ENCODE results near the gene PTH1R.
A peak's percentile ranks its signal among the peaks of the same experiment; 100 is the strongest.

PTH1R gene

GRCh38 chr3:46942481-46943236, 65.1 kb downstream of the PTH1R start:
- DNase-seq (ENCODE audit: insufficient read length, low spot score): no peak
- TF ChIP-seq POLR2AphosphoS5 (IDR thresholded peaks at IDR 0.05; ENCODE audit: low read depth, low read length) (no peak), SPI1 (IDR thresholded peaks at IDR 0.05; ENCODE audit: low read depth, low read length) (no peak), POLR2A (IDR thresholded peaks at IDR 0.05; ENCODE audit: low read depth, low read length) (no peak), TAF1 (IDR thresholded peaks at IDR 0.05; ENCODE audit: low read depth, low read length) (no peak), PAX5 (IDR thresholded peaks at IDR 0.05; ENCODE audit: insufficient read depth, low read length, severe bottlenecking) (no peak), POU2F2 (IDR thresholded peaks at IDR 0.05; ENCODE audit: low read depth, low read length) (no peak)
- no peak for FAIRE-seq

DNA sequence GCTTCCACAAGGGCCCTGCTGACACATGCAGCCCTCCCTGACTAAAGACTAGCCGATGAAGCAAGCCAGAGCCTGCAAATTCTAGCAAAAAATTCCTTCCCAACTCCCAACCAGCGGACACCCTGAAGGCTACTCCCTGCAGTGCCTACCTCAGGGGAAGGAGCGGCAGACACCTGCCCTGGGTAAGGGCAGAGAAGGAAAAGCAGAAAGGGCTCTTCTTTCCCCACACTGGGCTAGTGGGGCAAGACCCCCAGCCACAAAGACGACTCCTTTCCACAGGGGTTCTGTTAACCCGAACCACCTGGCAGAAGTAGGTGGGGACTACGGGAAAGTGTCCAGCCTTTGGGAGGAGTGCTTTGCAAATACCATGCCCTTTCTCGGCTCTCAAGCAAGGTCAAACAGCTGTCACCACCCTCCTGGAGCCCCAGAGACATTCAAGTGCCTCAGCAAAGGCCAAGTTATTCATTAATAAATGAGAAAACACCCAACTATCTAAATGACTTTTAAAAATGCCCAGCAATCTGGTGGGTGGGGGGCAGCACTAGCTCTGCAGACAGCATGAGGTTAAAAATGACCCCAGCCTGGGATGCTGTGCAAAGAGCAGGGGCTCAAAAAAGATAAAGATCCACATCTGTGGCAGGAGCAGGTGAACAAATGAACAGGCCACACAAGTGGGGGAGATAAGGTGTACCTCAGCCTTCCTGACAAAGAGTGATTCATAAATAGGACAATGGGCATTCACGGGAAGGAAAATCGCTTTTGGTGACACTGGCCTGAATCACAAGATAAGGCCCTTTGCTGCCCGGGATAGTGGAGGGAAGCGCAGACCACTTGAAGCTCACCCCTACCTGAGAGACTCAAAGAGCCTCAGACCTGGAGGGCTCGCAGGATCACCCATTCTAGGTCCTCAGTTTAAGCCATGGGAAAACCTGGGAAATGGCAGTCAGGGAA, 66.0 kb downstream of the PTH1R start:
- FAIRE-seq: no peak
- DNase-seq (ENCODE audit: insufficient read length, low spot score): no peak
- no peak for TF ChIP-seq POLR2AphosphoS5 (IDR thresholded peaks at IDR 0.05; ENCODE audit: low read depth, low read length)
- no peak for TF ChIP-seq TAF1 (IDR thresholded peaks at IDR 0.05; ENCODE audit: low read depth, low read length)
- TF ChIP-seq SPI1 (IDR thresholded peaks at IDR 0.05; ENCODE audit: low read depth, low read length): no peak
- TF ChIP-seq POU2F2 (IDR thresholded peaks at IDR 0.05; ENCODE audit: low read depth, low read length): no peak
- TF ChIP-seq POLR2A (IDR thresholded peaks at IDR 0.05; ENCODE audit: low read depth, low read length): no peak
- TF ChIP-seq PAX5 (IDR thresholded peaks at IDR 0.05; ENCODE audit: insufficient read depth, low read length, severe bottlenecking): no peak

- TF ChIP-seq POLR2A (IDR thresholded peaks at IDR 0.05; ENCODE audit: low read depth, low read length) (no peak), POU2F2 (IDR thresholded peaks at IDR 0.05; ENCODE audit: low read depth, low read length) (no peak), PAX5 (IDR thresholded peaks at IDR 0.05; ENCODE audit: insufficient read depth, low read length, severe bottlenecking) (no peak), TAF1 (IDR thresholded peaks at IDR 0.05; ENCODE audit: low read depth, low read length) (no peak), SPI1 (IDR thresholded peaks at IDR 0.05; ENCODE audit: low read depth, low read length) (no peak), POLR2AphosphoS5 (IDR thresholded peaks at IDR 0.05; ENCODE audit: low read depth, low read length) (no peak)
- no peak for FAIRE-seq
These were observed 66.7 kb downstream of the PTH1R start for GRCh38 chr3:46944191-46944590.

DNA sequence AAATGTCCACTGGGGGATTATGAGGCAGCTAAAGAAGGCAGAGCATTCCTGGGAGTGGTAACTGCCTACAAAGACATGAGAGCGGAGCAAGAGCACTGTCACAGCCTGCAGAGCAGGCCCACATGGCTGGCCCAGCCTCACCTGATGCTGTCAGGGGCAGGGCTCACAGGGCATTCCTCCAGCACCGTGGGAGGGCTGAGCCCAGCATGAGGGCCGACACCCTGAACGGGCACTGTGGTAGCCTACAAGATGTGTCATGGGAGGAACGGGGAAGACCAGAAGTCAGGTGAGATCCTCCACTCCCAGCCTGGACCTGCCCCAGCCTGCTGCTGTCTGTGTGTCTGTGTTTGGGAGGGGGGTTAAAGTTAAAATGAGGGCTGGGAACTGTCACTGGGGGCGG, 68.9 kb downstream of the PTH1R start:
- TF ChIP-seq POLR2A (IDR thresholded peaks at IDR 0.05; ENCODE audit: low read depth, low read length) (no peak), PAX5 (IDR thresholded peaks at IDR 0.05; ENCODE audit: insufficient read depth, low read length, severe bottlenecking) (no peak), TAF1 (IDR thresholded peaks at IDR 0.05; ENCODE audit: low read depth, low read length) (no peak), POLR2AphosphoS5 (IDR thresholded peaks at IDR 0.05; ENCODE audit: low read depth, low read length) (no peak), SPI1 (IDR thresholded peaks at IDR 0.05; ENCODE audit: low read depth, low read length) (no peak), POU2F2 (IDR thresholded peaks at IDR 0.05; ENCODE audit: low read depth, low read length) (no peak)
- DNase-seq (ENCODE audit: insufficient read length, low spot score): no peak
- FAIRE-seq: no peak

More at GRCh38 chr3:46944191-46944590, 66.7 kb downstream of the PTH1R start:
- DNase-seq (ENCODE audit: insufficient read length, low spot score): no peak

DNA sequence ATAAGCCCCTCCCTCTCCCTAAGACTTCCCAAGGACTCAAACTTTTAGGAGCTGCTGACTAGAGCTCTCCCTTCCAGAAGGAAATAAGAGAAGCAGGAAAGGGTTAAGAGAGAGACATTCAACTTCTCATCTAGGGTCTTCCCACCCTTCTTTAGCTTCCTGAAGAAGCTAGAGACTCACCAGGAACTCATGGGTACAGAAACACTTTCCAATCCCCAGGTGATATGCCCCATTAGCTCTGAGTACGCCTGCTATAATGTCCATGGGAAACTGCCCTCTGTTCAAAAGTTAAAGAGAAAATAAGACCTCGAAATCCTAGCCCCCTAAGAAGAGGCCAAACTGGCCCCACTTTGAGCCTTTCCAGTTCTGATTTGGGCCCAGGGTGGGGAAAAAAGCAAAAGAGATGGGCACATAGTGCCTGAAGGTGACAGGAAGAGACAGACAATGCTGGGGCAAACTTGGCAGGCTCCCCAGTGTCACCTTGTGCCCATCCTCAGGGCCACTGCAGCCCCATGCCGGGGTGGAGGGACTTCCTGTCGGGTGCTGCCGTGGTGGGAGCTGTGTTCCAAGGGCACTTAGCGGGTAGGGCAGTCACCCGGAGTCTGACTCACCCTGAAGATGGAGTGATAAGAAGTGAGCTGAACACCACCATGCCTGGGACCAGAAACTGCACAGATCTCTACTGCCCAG, 69.5 kb downstream of the PTH1R start:
- no peak for DNase-seq (ENCODE audit: insufficient read length, low spot score)
- no peak for FAIRE-seq
- TF ChIP-seq POU2F2 (IDR thresholded peaks at IDR 0.05; ENCODE audit: low read depth, low read length): no peak
- TF ChIP-seq TAF1 (IDR thresholded peaks at IDR 0.05; ENCODE audit: low read depth, low read length): no peak
- TF ChIP-seq PAX5 (IDR thresholded peaks at IDR 0.05; ENCODE audit: insufficient read depth, low read length, severe bottlenecking): no peak
- no peak for TF ChIP-seq SPI1 (IDR thresholded peaks at IDR 0.05; ENCODE audit: low read depth, low read length)
- no peak for TF ChIP-seq POLR2A (IDR thresholded peaks at IDR 0.05; ENCODE audit: low read depth, low read length)
- no peak for TF ChIP-seq POLR2AphosphoS5 (IDR thresholded peaks at IDR 0.05; ENCODE audit: low read depth, low read length)

GRCh38 chr3:46947546-46947901, 70.0 kb downstream of the PTH1R start:
- FAIRE-seq (no peak), DNase-seq (ENCODE audit: insufficient read length, low spot score) (no peak)
- no peak for TF ChIP-seq POLR2AphosphoS5 (IDR thresholded peaks at IDR 0.05; ENCODE audit: low read depth, low read length)

GRCh38 chr3:46947981-46948791, 70.7 kb downstream of the PTH1R start:
- no peak for TF ChIP-seq PAX5 (IDR thresholded peaks at IDR 0.05; ENCODE audit: insufficient read depth, low read length, severe bottlenecking)
- TF ChIP-seq TAF1 (IDR thresholded peaks at IDR 0.05; ENCODE audit: low read depth, low read length): no peak
- TF ChIP-seq POU2F2 (IDR thresholded peaks at IDR 0.05; ENCODE audit: low read depth, low read length): no peak
- no peak for TF ChIP-seq POLR2AphosphoS5 (IDR thresholded peaks at IDR 0.05; ENCODE audit: low read depth, low read length)
- no peak for TF ChIP-seq POLR2A (IDR thresholded peaks at IDR 0.05; ENCODE audit: low read depth, low read length)
- TF ChIP-seq SPI1 (IDR thresholded peaks at IDR 0.05; ENCODE audit: low read depth, low read length): no peak
- no peak for FAIRE-seq
- no peak for DNase-seq (ENCODE audit: insufficient read length, low spot score)

DNA sequence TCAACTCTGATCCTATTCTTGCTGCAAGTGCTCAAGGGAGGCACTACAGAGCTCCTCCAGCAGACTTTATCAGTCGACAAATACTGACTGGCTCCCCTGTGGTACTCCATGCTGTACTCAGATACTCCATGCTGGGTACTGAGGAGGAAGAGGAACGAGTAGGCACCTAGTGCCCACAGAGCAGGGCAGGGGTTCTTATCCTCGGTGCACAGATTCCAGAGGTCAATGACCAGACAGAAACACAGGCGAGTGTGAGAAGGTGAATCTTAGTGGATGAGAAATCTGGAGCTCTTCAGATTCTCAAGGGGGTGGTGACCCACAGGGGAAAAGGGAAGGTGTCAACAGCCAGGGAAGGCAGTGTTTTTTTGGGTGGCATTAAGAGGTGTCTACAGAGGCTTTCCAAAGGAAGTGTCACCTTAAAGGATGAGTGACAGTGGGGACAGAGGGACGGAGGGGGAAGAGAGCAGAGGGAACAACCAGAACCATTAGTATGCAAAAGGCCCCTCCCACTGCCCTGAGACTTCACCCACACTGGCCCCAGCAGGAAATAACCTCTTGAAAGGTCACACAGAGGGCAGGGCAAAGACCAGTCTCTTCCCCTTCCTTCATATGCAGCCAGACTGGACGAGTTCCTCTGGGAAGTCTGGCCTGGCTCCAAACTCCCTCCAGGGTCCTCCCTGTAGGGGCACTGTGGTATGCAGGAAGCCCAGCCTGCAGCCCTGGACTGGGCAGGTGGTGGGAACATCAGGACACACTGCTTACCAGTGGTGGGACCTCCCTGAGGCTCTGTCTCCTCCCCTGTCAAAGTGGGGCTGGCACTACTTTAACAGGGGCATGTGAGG, 71.5 kb downstream of the PTH1R start:
- FAIRE-seq: peak; percentile 55
- DNase-seq (ENCODE audit: insufficient read length, low spot score): no peak
- TF ChIP-seq PAX5 (IDR thresholded peaks at IDR 0.05; ENCODE audit: insufficient read depth, low read length, severe bottlenecking): no peak
- TF ChIP-seq POU2F2 (IDR thresholded peaks at IDR 0.05; ENCODE audit: low read depth, low read length): peak; percentile 73; the same call in 1 of the 2 replicates
- no peak for TF ChIP-seq POLR2AphosphoS5 (IDR thresholded peaks at IDR 0.05; ENCODE audit: low read depth, low read length)
- TF ChIP-seq POLR2A (IDR thresholded peaks at IDR 0.05; ENCODE audit: low read depth, low read length): no peak
- TF ChIP-seq SPI1 (IDR thresholded peaks at IDR 0.05; ENCODE audit: low read depth, low read length): peak; percentile 20; the same call in 1 of the 2 replicates
- TF ChIP-seq TAF1 (IDR thresholded peaks at IDR 0.05; ENCODE audit: low read depth, low read length): no peak
